Right lobe of liver (tissue), 4 donors: ENCODE results near the gene DHX38.

Experiments
- POLR2A ChIP-seq: fragments of 450-650 bp; IDR thresholded peaks from one replicate; pipeline ENCODE4 v1.6.1; 2017; ENCODE audit warnings: antibody characterized with exemption, mild to moderate bottlenecking
- TF ChIP-seq, protein P1 (sequence below), 4 donors: fragments of 200-600 bp in 3 of 4; fragments of 450-650 bp in 1 of 4; IDR thresholded peaks; one replicate each; pipeline versions ENCODE4 v1.5.1 to v1.8.0; 2016 to 2022; ENCODE audit warnings: antibody characterized with exemption in 4 of 4, mild to moderate bottlenecking in 2 of 4
- donor health status: DM: no; HTN: no; CAD: no.
- donor health status: DM: no; HTN: no; CAD: no.
- donor health status: DM: no; HTN: yes; CAD: no.

DNA sequence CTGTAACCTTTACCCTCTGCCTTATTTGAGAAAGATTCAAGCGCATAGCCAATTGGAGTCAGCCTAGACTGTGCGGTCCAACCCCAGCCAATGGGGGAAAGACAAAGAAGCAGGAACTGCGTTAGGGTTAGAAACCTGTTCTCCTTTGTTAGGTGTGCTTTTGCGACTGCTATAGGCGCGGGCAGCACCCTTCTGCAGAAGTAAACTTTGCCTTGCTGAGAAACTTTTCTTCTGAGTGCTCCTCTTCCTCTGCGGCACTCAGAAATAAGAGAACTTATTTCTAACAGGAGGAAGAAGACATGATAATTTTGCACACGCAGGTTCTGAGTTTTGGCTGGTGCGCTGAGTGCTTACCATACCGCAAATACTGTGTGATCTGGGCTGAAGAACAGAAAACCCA, 9.2 kb upstream of the DHX38 start:
- TF ChIP-seq, protein P1, sequence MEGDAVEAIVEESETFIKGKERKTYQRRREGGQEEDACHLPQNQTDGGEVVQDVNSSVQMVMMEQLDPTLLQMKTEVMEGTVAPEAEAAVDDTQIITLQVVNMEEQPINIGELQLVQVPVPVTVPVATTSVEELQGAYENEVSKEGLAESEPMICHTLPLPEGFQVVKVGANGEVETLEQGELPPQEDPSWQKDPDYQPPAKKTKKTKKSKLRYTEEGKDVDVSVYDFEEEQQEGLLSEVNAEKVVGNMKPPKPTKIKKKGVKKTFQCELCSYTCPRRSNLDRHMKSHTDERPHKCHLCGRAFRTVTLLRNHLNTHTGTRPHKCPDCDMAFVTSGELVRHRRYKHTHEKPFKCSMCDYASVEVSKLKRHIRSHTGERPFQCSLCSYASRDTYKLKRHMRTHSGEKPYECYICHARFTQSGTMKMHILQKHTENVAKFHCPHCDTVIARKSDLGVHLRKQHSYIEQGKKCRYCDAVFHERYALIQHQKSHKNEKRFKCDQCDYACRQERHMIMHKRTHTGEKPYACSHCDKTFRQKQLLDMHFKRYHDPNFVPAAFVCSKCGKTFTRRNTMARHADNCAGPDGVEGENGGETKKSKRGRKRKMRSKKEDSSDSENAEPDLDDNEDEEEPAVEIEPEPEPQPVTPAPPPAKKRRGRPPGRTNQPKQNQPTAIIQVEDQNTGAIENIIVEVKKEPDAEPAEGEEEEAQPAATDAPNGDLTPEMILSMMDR (IDR thresholded peaks at IDR 0.05): no peak
- TF ChIP-seq POLR2A: no peak
